K562 (cell line): Measurements from ENCODE around the gene RABGAP1. TPM values are rescaled to one million over a fixed set of nuclear protein-coding genes. Genes with fewer than 3 reads are reported as not detected.

ENCODE experiments used
- CEBPB ChIP-seq: fragments of 450-650 bp; IDR thresholded peaks from 2 replicates; pipeline ENCODE4 v1.6.1; 2016; ENCODE audit warnings: missing genetic modification characterization, missing compliant biosample characterization
- DNMT1 ChIP-seq: fragments of 450-650 bp; IDR thresholded peaks from 2 replicates; pipeline ENCODE4 v1.6.1; 2016; ENCODE audit warnings: antibody characterized with exemption, mild to moderate bottlenecking
- ETS2 ChIP-seq: IDR thresholded peaks from 2 replicates; pipeline ENCODE4 v1.6.1; 2016; ENCODE audit warnings: borderline replicate concordance, missing genetic modification characterization, mild to moderate bottlenecking, moderate library complexity, missing compliant biosample characterization; ENCODE audit not compliant: poor library complexity, severe bottlenecking
- MGA ChIP-seq: fragments of 450-650 bp; IDR thresholded peaks from 2 replicates; pipeline ENCODE4 v1.6.1; 2016; ENCODE audit warnings: mild to moderate bottlenecking, moderate library complexity
- MTA1 ChIP-seq: fragments of 450-650 bp; IDR thresholded peaks from 2 replicates; pipeline ENCODE4 v1.6.1; 2017; ENCODE audit warnings: borderline replicate concordance
- RBM22 ChIP-seq: fragments of 200-400 bp; formaldehyde crosslinking; IDR thresholded peaks from 2 replicates; pipeline ENCODE4 v1.6.1; 2018; ENCODE audit warnings: low read length, low read depth; ENCODE audit not compliant: poor library complexity, severe bottlenecking
- ZNF133 ChIP-seq: fragments of 250-450 bp; sonication (Bioruptor Pico); IDR thresholded peaks from 2 replicates; pipeline ENCODE4 v1.4.0; 2020; ENCODE audit warnings: mild to moderate bottlenecking
- ZNF134 ChIP-seq: fragments of 250-450 bp; sonication (Bioruptor Pico); conservative IDR thresholded peaks from 2 replicates; pipeline ENCODE4 v1.4.0; 2020
- ZNF197 ChIP-seq: fragments of 200-800 bp; sonication (Bioruptor generic); IDR thresholded peaks from 2 replicates; pipeline ENCODE4 v1.6.1; 2016; ENCODE audit warnings: low read depth, missing genetic modification characterization, missing compliant biosample characterization
- ZNF431 ChIP-seq: sonication (generic); formaldehyde crosslinking; IDR thresholded peaks from 2 replicates; pipeline ENCODE4 v1.8.0; 2022; ENCODE audit warnings: mild to moderate bottlenecking, missing genetic modification reagents
- polyA plus RNA-seq, 8 experiments: library from polyadenylated mRNA; depleted of rRNA in 4 of 8; stranded (reverse) in 5 of 8; unstranded in 3 of 8; fragments of >200 nt; fragmentation: Nextera tagmentation in 2 of 8; fragmentation: Illumina TruSeq in 1 of 8; extraction: Ambion mirVana in 2 of 8; extraction: Trizol in 1 of 8; gene quantifications; 2 replicates each; pipeline versions ENCODE4 v1.2.1 to v1.2.3, GENCODE V29; 2011 to 2014; ENCODE audit warnings: inconsistent platforms in 1 of 8, missing spikeins in 1 of 8
- total RNA-seq, 7 experiments: library from RNA; depleted of rRNA in 6 of 7; stranded (reverse); fragments of >200 nt in 6 of 7; fragmentation: Illumina TruSeq in 2 of 7; extraction: Trizol in 2 of 7; gene quantifications; 2 replicates each; pipeline versions ENCODE4 v1.2.1 to v1.2.3, GENCODE V29; 2011 to 2021; ENCODE audit warnings: low replicate concordance in 1 of 7
- TF ChIP-seq, protein P1 (sequence below): fragments of 250-450 bp; sonication (Bioruptor Pico); IDR thresholded peaks from 2 replicates; pipeline ENCODE4 v1.4.0; 2020; ENCODE audit warnings: mild to moderate bottlenecking
- TF ChIP-seq, protein P2 (sequence below): fragments of 450-650 bp; formaldehyde crosslinking; IDR thresholded peaks from 2 replicates; pipeline ENCODE4 v1.4.0; 2022; ENCODE audit warnings: missing genetic modification characterization

Gene RABGAP1
- total and polyA plus RNA-seq, 9 of the 15 experiments (the other 6 are each of a cell fraction or from before 2014, with no cell fraction given), result 1.5 to 22.7 (median 13.1) TPM

- TF ChIP-seq, protein P1, sequence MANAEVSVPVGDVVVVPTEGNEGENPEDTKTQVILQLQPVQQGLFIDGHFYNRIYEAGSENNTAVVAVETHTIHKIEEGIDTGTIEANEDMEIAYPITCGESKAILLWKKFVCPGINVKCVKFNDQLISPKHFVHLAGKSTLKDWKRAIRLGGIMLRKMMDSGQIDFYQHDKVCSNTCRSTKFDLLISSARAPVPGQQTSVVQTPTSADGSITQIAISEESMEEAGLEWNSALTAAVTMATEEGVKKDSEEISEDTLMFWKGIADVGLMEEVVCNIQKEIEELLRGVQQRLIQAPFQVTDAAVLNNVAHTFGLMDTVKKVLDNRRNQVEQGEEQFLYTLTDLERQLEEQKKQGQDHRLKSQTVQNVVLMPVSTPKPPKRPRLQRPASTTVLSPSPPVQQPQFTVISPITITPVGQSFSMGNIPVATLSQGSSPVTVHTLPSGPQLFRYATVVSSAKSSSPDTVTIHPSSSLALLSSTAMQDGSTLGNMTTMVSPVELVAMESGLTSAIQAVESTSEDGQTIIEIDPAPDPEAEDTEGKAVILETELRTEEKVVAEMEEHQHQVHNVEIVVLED (CRISPR knock-in tag), result no peak
- TF ChIP-seq RBM22, result no peak
- TF ChIP-seq ZNF133 (CRISPR knock-in tag), result no peak
- TF ChIP-seq CEBPB (tag), result peak; percentile 25; the same call in 1 of the 2 replicates
- TF ChIP-seq ZNF431 (CRISPR knock-in tag), result no peak
- TF ChIP-seq ZNF134 (CRISPR knock-in tag), result no peak
- TF ChIP-seq ZNF197 (CRISPR knock-in tag), result no peak
- no peak for TF ChIP-seq MTA1
- TF ChIP-seq DNMT1, result no peak
- TF ChIP-seq ETS2, result no peak
- TF ChIP-seq, protein P2, sequence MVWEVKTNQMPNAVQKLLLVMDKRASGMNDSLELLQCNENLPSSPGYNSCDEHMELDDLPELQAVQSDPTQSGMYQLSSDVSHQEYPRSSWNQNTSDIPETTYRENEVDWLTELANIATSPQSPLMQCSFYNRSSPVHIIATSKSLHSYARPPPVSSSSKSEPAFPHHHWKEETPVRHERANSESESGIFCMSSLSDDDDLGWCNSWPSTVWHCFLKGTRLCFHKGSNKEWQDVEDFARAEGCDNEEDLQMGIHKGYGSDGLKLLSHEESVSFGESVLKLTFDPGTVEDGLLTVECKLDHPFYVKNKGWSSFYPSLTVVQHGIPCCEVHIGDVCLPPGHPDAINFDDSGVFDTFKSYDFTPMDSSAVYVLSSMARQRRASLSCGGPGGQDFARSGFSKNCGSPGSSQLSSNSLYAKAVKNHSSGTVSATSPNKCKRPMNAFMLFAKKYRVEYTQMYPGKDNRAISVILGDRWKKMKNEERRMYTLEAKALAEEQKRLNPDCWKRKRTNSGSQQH (CRISPR knock-in tag), result no peak
- TF ChIP-seq MGA, result no peak
These were observed 4.4 kb downstream of the RABGAP1 start (continued) for GRCh38 chr9:122944960-122945888.
